ENCODE results near the gene TAF4. TPM values are rescaled to one million over a fixed set of nuclear protein-coding genes. Genes with fewer than 3 reads are reported as not detected.
"Not testable (repeated sequence)": the region's sequence is repeated elsewhere in the genome, so short reads cannot be mapped to it uniquely, and the experiment has no call there.

Gene TAF4
- total RNA-seq, 1 donor from 2014 or later, result 20.0 TPM

GRCh38 chr20:61982191-61982950 lies 83.3 kb downstream of the TAF4 start:
- H3K27me3 Mint-ChIP-seq (ENCODE audit: unreplicated experiment), result peaks cover 9% of the 10 kb centered on the region
- H3K36me3 Mint-ChIP-seq (ENCODE audit: unreplicated experiment), result peaks cover 5% of the 10 kb centered on the region
- H3K27ac Mint-ChIP-seq (ENCODE audit: unreplicated experiment), result no peak overlapping the region
- H3K4me1 Mint-ChIP-seq (ENCODE audit: low read depth, unreplicated experiment), result no peaks in the 10 kb centered on the region
- no peak overlapping the region for H3K4me3 Mint-ChIP-seq (ENCODE audit: unreplicated experiment)
- peaks cover 2% of the 10 kb centered on the region for H3K9me3 Mint-ChIP-seq (ENCODE audit: unreplicated experiment)
- no peak for DNase-seq
- no peak for TF ChIP-seq CTCF (IDR thresholded peaks at IDR 0.05; ENCODE audit: partially characterized antibody, unreplicated experiment)

GRCh38 chr20:61981691-61982090 lies 84.0 kb downstream of the TAF4 start:
- not testable (repeated sequence) for H3K9me3 Mint-ChIP-seq (ENCODE audit: unreplicated experiment); DNase-seq; H3K27me3 Mint-ChIP-seq (ENCODE audit: unreplicated experiment); H3K4me3 Mint-ChIP-seq (ENCODE audit: unreplicated experiment); H3K36me3 Mint-ChIP-seq (ENCODE audit: unreplicated experiment); H3K4me1 Mint-ChIP-seq (ENCODE audit: low read depth, unreplicated experiment); H3K27ac Mint-ChIP-seq (ENCODE audit: unreplicated experiment)

- H3K9me3 Mint-ChIP-seq (ENCODE audit: unreplicated experiment), result peaks cover 2% of the 10 kb centered on the region
- peak; percentile 19 for TF ChIP-seq CTCF (IDR thresholded peaks at IDR 0.05; ENCODE audit: partially characterized antibody, unreplicated experiment)
- H3K27ac Mint-ChIP-seq (ENCODE audit: unreplicated experiment), result no peak overlapping the region
- peaks cover 9% of the 10 kb centered on the region for H3K27me3 Mint-ChIP-seq (ENCODE audit: unreplicated experiment)
- H3K4me3 Mint-ChIP-seq (ENCODE audit: unreplicated experiment), result no peak overlapping the region
- no peak for DNase-seq
- H3K4me1 Mint-ChIP-seq (ENCODE audit: low read depth, unreplicated experiment), result no peaks in the 10 kb centered on the region
- H3K36me3 Mint-ChIP-seq (ENCODE audit: unreplicated experiment), result peaks cover 5% of the 10 kb centered on the region
Measured at GRCh38 chr20:61980647-61981583, 84.8 kb downstream of the TAF4 start.

GRCh38 chr20:61979701-61980635 lies 85.7 kb downstream of the TAF4 start:
- H3K4me1 Mint-ChIP-seq (ENCODE audit: low read depth, unreplicated experiment), result no peaks in the 10 kb centered on the region
- H3K27ac Mint-ChIP-seq (ENCODE audit: unreplicated experiment), result no peak overlapping the region
- H3K36me3 Mint-ChIP-seq (ENCODE audit: unreplicated experiment), result peaks cover 5% of the 10 kb centered on the region
- H3K4me3 Mint-ChIP-seq (ENCODE audit: unreplicated experiment), result no peak overlapping the region
- H3K27me3 Mint-ChIP-seq (ENCODE audit: unreplicated experiment), result peaks cover 9% of the 10 kb centered on the region
- DNase-seq, result no peak
- TF ChIP-seq CTCF (IDR thresholded peaks at IDR 0.05; ENCODE audit: partially characterized antibody, unreplicated experiment), result no peak
- peaks cover 2% of the 10 kb centered on the region for H3K9me3 Mint-ChIP-seq (ENCODE audit: unreplicated experiment)

- H3K9me3 Mint-ChIP-seq (ENCODE audit: unreplicated experiment), result peaks cover 2% of the 10 kb centered on the region
- H3K27me3 Mint-ChIP-seq (ENCODE audit: unreplicated experiment), result peaks cover 9% of the 10 kb centered on the region
- H3K4me3 Mint-ChIP-seq (ENCODE audit: unreplicated experiment), result no peak overlapping the region
- DNase-seq, result no peak
- H3K36me3 Mint-ChIP-seq (ENCODE audit: unreplicated experiment), result peaks cover 5% of the 10 kb centered on the region
- no peak for TF ChIP-seq CTCF (IDR thresholded peaks at IDR 0.05; ENCODE audit: partially characterized antibody, unreplicated experiment)
- H3K27ac Mint-ChIP-seq (ENCODE audit: unreplicated experiment), result no peak overlapping the region
- H3K4me1 Mint-ChIP-seq (ENCODE audit: low read depth, unreplicated experiment), result no peaks in the 10 kb centered on the region
Measured at GRCh38 chr20:61979090-61979489, 86.6 kb downstream of the TAF4 start.
